ENCODE measurements around the gene MYO16. TPM values are rescaled to one million over a fixed set of nuclear protein-coding genes. Genes with fewer than 3 reads are reported as not detected.

Gene MYO16
- total and polyA plus RNA-seq, 2 donors: 0.16 to 0.19 TPM

DNA sequence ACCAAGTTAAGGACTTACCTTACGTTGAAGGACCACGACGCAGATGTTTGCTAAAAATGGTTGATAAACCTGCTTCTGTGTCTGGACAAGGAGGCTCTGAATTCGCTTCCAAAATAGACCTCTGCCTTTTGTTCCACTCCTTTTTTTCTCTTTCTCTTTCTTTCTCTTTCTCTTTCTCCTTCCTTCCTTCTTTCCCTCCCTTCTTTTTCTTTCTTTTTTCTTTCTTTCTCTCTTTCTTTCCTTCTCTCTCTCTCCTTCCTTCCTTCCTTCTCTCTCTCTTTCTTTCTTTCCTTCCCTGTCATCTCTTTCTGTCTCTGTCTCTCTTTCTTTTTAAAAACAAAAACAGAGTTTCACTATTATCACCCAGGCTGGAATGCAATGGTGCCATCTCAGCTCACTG is 290.7 kb downstream of the MYO16 start:
- no peak for DNase-seq (ENCODE audit: low read depth in 6 of 9, low spot score in 9 of 9)
- H3K9me3 ChIP-seq (ENCODE audit: control insufficient read depth in 2 of 2, insufficient read depth in 1 of 2, low read length in 1 of 2): no peaks in the 10 kb centered on the region
- H3K27ac ChIP-seq (ENCODE audit: low read depth in 1 of 2, low read length in 1 of 2): no peak overlapping the region
- no peak overlapping the region for H3K4me3 ChIP-seq (ENCODE audit: low read length in 2 of 2)
- no peaks in the 10 kb centered on the region for H3K36me3 ChIP-seq (ENCODE audit: control insufficient read depth in 2 of 2, insufficient read depth in 2 of 2, low read length in 1 of 2)
- no peaks in the 10 kb centered on the region for H3K27me3 ChIP-seq (ENCODE audit: control insufficient read depth in 2 of 2, insufficient read depth in 1 of 2, low read length in 1 of 2)
- H3K4me1 ChIP-seq (ENCODE audit: control insufficient read depth in 2 of 2, insufficient read depth in 2 of 2, low read length in 2 of 2): peaks cover 0 to 6% of the 10 kb centered on the region in 2 donors
- WGBS: 74% methylated on average over 4 of the region's 4 CpGs

GRCh38 chr13:108921238-108921637 is 291.8 kb downstream of the MYO16 start:
- Histone ChIP-seq H3K4me3 (ENCODE audit: low read length in 2 of 2) (no peak overlapping the region), H3K9me3 (ENCODE audit: control insufficient read depth in 2 of 2, insufficient read depth in 1 of 2, low read length in 1 of 2) (no peaks in the 10 kb centered on the region), H3K36me3 (ENCODE audit: control insufficient read depth in 2 of 2, insufficient read depth in 2 of 2, low read length in 1 of 2) (no peaks in the 10 kb centered on the region), H3K4me1 (ENCODE audit: control insufficient read depth in 2 of 2, insufficient read depth in 2 of 2, low read length in 2 of 2) (peaks cover 0 to under 1% of the 10 kb centered on the region in 2 donors), H3K27ac (ENCODE audit: low read depth in 1 of 2, low read length in 1 of 2) (no peak overlapping the region), H3K27me3 (ENCODE audit: control insufficient read depth in 2 of 2, insufficient read depth in 1 of 2, low read length in 1 of 2) (no peaks in the 10 kb centered on the region)
- no peak for DNase-seq (ENCODE audit: low read depth in 6 of 9, low spot score in 9 of 9)
- WGBS: 83% methylated on average over 1 of the region's 1 CpG

DNA sequence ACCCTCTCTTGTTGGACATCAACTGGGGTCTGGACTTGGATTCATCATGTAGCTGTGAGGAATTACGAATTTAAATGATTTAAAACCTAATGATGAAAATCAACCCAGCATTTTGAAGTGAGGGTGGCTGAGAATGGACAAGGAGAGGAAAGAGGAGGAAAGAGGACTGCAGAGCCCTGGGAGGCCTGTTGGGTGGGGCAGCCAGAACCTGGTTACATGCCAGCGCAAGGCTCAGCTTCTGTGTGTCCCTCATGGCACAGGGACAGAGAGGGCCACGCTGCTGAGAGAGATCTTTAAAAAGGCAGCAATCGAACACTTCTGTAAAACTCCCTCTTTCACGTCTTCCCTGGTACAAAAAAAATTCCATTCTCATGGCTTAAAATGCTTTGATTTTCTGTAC is 292.7 kb downstream of the MYO16 start:
- Histone ChIP-seq H3K27ac (ENCODE audit: low read depth in 1 of 2, low read length in 1 of 2) (no peak overlapping the region), H3K9me3 (ENCODE audit: control insufficient read depth in 2 of 2, insufficient read depth in 1 of 2, low read length in 1 of 2) (no peaks in the 10 kb centered on the region), H3K27me3 (ENCODE audit: control insufficient read depth in 2 of 2, insufficient read depth in 1 of 2, low read length in 1 of 2) (no peaks in the 10 kb centered on the region), H3K4me3 (ENCODE audit: low read length in 2 of 2) (no peak overlapping the region), H3K36me3 (ENCODE audit: control insufficient read depth in 2 of 2, insufficient read depth in 2 of 2, low read length in 1 of 2) (no peaks in the 10 kb centered on the region), H3K4me1 (ENCODE audit: control insufficient read depth in 2 of 2, insufficient read depth in 2 of 2, low read length in 2 of 2) (no peaks in the 10 kb centered on the region)
- WGBS: 89% methylated on average over 5 of the region's 5 CpGs
- DNase-seq (ENCODE audit: low read depth in 6 of 9, low spot score in 9 of 9): no peak

DNA sequence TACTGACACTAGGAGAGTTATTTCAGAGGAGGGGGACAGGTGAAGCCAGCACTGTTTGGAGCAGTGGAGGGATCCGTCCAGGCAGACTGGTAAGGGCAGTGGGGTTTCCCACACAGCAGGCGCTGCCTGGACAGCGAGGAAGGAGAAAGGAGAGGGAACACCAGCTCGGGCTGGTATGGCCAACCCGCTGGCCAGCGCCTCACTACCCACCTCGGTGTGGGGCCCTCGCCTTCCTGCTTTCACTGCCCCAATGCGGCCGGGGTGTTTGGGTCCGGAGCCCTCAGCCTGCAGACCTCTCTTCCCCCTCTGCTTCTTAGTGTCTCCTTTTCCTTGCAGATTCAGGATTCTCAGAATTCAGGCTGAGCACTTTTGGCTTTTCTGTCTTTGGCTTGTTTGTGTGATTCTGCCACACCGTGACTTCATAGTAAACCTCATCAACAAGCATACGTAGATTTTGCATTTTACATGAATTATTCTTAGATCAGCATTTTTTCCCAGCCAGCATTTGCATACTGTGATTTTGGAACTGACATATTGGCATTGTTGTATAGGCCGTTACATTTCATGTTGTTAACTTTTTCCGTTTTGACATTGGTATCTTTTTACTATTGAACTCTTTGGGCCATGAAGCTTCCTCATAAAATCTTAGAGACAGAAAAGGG is 294.1 kb downstream of the MYO16 start:
- no peak for DNase-seq (ENCODE audit: low read depth in 6 of 9, low spot score in 9 of 9)
- H3K36me3 ChIP-seq (ENCODE audit: control insufficient read depth in 2 of 2, insufficient read depth in 2 of 2, low read length in 1 of 2): no peaks in the 10 kb centered on the region
- H3K9me3 ChIP-seq (ENCODE audit: control insufficient read depth in 2 of 2, insufficient read depth in 1 of 2, low read length in 1 of 2): no peaks in the 10 kb centered on the region
- H3K4me3 ChIP-seq (ENCODE audit: low read length in 2 of 2): no peak overlapping the region
- 97% methylated on average over 15 of the region's 15 CpGs for WGBS
- H3K27ac ChIP-seq (ENCODE audit: low read depth in 1 of 2, low read length in 1 of 2): no peak overlapping the region
- H3K27me3 ChIP-seq (ENCODE audit: control insufficient read depth in 2 of 2, insufficient read depth in 1 of 2, low read length in 1 of 2): no peaks in the 10 kb centered on the region
- no peaks in the 10 kb centered on the region for H3K4me1 ChIP-seq (ENCODE audit: control insufficient read depth in 2 of 2, insufficient read depth in 2 of 2, low read length in 2 of 2)

DNA sequence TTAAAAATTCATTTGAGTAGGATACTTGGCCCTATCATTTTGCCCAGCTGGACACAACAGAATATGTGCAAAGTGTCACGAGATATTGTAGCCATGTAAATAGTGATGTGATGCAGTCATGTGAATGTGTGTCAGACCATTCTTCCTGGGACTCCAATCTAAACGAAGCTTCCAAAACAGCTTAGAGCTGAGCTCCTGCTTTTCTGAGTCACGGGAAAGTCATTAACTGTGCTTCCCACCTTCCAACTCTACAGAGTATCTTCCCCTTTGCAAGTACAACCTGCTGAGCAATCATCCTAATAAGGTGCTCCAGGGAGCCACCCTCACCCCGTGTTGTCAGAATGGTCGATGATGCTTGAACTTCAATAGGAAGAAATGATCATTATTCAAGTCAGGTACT is 294.7 kb downstream of the MYO16 start:
- 92% methylated on average over 5 of the region's 5 CpGs for WGBS
- Histone ChIP-seq H3K36me3 (ENCODE audit: control insufficient read depth in 2 of 2, insufficient read depth in 2 of 2, low read length in 1 of 2) (no peaks in the 10 kb centered on the region), H3K27ac (ENCODE audit: low read depth in 1 of 2, low read length in 1 of 2) (no peak overlapping the region), H3K4me1 (ENCODE audit: control insufficient read depth in 2 of 2, insufficient read depth in 2 of 2, low read length in 2 of 2) (no peaks in the 10 kb centered on the region), H3K4me3 (ENCODE audit: low read length in 2 of 2) (no peak overlapping the region), H3K9me3 (ENCODE audit: control insufficient read depth in 2 of 2, insufficient read depth in 1 of 2, low read length in 1 of 2) (no peaks in the 10 kb centered on the region), H3K27me3 (ENCODE audit: control insufficient read depth in 2 of 2, insufficient read depth in 1 of 2, low read length in 1 of 2) (no peaks in the 10 kb centered on the region)
- DNase-seq (ENCODE audit: low read depth in 6 of 9, low spot score in 9 of 9): no peak

DNA sequence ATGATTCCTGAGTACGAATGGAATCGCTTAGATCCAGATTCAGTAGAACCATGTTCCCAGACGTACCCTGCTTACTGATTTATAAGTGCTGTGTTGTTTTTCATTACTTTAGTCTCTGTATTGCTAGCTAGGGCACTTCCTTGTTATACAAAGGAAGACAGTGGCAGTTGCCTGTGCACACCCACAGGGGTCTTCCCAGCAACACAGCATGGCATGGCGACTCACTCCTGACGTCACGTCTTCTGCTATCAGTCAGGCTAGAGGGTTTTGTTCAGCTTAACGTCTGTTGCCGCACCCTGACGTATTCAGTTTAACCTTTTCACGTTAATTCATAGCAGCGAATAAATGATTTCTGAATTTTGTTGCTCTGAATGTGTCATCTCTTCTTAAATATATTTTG is 295.1 kb downstream of the MYO16 start:
- H3K27me3 ChIP-seq (ENCODE audit: control insufficient read depth in 2 of 2, insufficient read depth in 1 of 2, low read length in 1 of 2): no peaks in the 10 kb centered on the region
- 94% methylated on average over 11 of the region's 11 CpGs for WGBS
- H3K4me3 ChIP-seq (ENCODE audit: low read length in 2 of 2): no peak overlapping the region
- no peak overlapping the region for H3K27ac ChIP-seq (ENCODE audit: low read depth in 1 of 2, low read length in 1 of 2)
- no peak for DNase-seq (ENCODE audit: low read depth in 6 of 9, low spot score in 9 of 9)
- H3K36me3 ChIP-seq (ENCODE audit: control insufficient read depth in 2 of 2, insufficient read depth in 2 of 2, low read length in 1 of 2): no peaks in the 10 kb centered on the region
- no peaks in the 10 kb centered on the region for H3K9me3 ChIP-seq (ENCODE audit: control insufficient read depth in 2 of 2, insufficient read depth in 1 of 2, low read length in 1 of 2)
- H3K4me1 ChIP-seq (ENCODE audit: control insufficient read depth in 2 of 2, insufficient read depth in 2 of 2, low read length in 2 of 2): no peaks in the 10 kb centered on the region

DNA sequence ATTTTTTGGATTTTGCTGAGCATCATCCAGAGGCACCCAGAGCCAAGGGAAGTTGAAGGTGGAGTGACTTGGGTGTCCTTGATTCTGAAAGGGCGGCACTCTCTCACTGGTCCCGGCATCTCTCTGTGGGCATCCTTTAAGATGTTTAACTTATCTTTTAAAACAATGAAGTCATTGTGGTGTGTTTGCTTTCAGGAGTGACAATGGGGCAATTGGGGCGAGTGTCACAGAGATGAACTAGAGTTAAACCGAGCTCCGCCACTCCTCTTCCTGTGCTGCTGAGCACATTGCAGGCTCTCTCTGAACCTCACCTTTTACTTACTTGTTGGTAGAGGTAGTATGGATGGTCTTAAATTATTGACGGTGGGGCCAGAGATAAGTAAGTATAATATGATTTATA is 295.7 kb downstream of the MYO16 start:
- Histone ChIP-seq H3K9me3 (ENCODE audit: control insufficient read depth in 2 of 2, insufficient read depth in 1 of 2, low read length in 1 of 2) (no peaks in the 10 kb centered on the region), H3K4me3 (ENCODE audit: low read length in 2 of 2) (no peak overlapping the region), H3K27ac (ENCODE audit: low read depth in 1 of 2, low read length in 1 of 2) (no peak overlapping the region), H3K36me3 (ENCODE audit: control insufficient read depth in 2 of 2, insufficient read depth in 2 of 2, low read length in 1 of 2) (no peaks in the 10 kb centered on the region), H3K4me1 (ENCODE audit: control insufficient read depth in 2 of 2, insufficient read depth in 2 of 2, low read length in 2 of 2) (no peaks in the 10 kb centered on the region), H3K27me3 (ENCODE audit: control insufficient read depth in 2 of 2, insufficient read depth in 1 of 2, low read length in 1 of 2) (no peaks in the 10 kb centered on the region)
- DNase-seq (ENCODE audit: low read depth in 6 of 9, low spot score in 9 of 9): no peak
- WGBS: 96% methylated on average over 6 of the region's 6 CpGs

DNA sequence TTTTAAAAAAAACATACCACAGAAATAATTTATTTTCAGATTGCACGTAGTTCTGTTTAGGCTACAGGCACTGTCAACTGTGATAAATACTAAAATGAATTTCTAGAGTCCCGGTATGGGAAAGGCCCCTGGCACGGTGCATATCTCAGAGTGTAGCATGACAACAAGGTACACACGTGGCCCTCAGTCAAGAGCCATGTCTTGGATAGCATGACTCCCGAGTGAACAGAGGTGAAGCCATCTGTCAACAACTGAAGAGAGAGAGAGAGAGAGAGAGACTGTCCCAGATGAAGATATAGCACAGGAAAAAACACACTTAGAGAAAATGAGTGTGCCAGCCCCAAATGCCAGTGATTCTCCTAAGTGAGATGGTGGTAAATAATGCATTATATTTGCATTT is 297.5 kb downstream of the MYO16 start:
- Histone ChIP-seq H3K9me3 (ENCODE audit: control insufficient read depth in 2 of 2, insufficient read depth in 1 of 2, low read length in 1 of 2) (no peaks in the 10 kb centered on the region), H3K27ac (ENCODE audit: low read depth in 1 of 2, low read length in 1 of 2) (no peak overlapping the region), H3K4me1 (ENCODE audit: control insufficient read depth in 2 of 2, insufficient read depth in 2 of 2, low read length in 2 of 2) (no peaks in the 10 kb centered on the region), H3K36me3 (ENCODE audit: control insufficient read depth in 2 of 2, insufficient read depth in 2 of 2, low read length in 1 of 2) (no peaks in the 10 kb centered on the region), H3K4me3 (ENCODE audit: low read length in 2 of 2) (no peak overlapping the region), H3K27me3 (ENCODE audit: control insufficient read depth in 2 of 2, insufficient read depth in 1 of 2, low read length in 1 of 2) (no peaks in the 10 kb centered on the region)
- no peak for DNase-seq (ENCODE audit: low read depth in 6 of 9, low spot score in 9 of 9)
- 85% methylated on average over 5 of the region's 5 CpGs for WGBS

DNA sequence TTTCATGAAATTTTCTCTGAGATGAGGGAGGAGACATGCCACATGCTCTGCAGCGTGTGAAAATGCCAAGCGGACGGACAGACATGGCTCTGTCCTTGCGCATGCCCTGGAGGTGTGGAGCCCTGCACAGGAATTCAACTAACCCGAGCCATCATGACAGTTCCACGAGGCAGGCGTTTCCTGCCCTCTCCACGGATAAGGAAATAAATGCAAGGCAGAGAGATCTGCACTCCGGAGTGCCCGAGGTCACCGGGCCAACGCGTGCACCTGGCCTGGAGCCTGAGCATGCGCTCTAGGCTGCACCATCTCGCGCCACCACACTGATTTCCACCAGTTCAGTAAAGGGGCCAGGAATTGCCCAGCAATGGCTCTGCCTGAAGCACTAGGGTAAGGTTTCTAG is 298.2 kb downstream of the MYO16 start:
- Histone ChIP-seq H3K27me3 (ENCODE audit: control insufficient read depth in 2 of 2, insufficient read depth in 1 of 2, low read length in 1 of 2) (no peaks in the 10 kb centered on the region), H3K4me3 (ENCODE audit: low read length in 2 of 2) (no peak overlapping the region), H3K27ac (ENCODE audit: low read depth in 1 of 2, low read length in 1 of 2) (no peak overlapping the region), H3K9me3 (ENCODE audit: control insufficient read depth in 2 of 2, insufficient read depth in 1 of 2, low read length in 1 of 2) (no peaks in the 10 kb centered on the region), H3K4me1 (ENCODE audit: control insufficient read depth in 2 of 2, insufficient read depth in 2 of 2, low read length in 2 of 2) (no peaks in the 10 kb centered on the region), H3K36me3 (ENCODE audit: control insufficient read depth in 2 of 2, insufficient read depth in 2 of 2, low read length in 1 of 2) (no peaks in the 10 kb centered on the region)
- DNase-seq (ENCODE audit: low read depth in 6 of 9, low spot score in 9 of 9): no peak
- 89% methylated on average over 16 of the region's 16 CpGs for WGBS
